Body of pancreas (tissue), 4 donors: ENCODE measurements around the gene ZNF772. TPM values are rescaled to one million over a fixed set of nuclear protein-coding genes. Genes with fewer than 3 reads are reported as not detected.

Experiments used
- ATAC-seq: fragments of 150-250 bp; one replicate; pipeline ENCODE4 v1.9.1; 2016
- DNase-seq, 4 donors: peaks; one replicate each; pipeline ENCODE4 v3.0.0-alpha.2; 2019
- H3K27ac ChIP-seq, 4 donors: fragments of 200-600 bp; sonication (generic); 1 replicate in 3 of 4; 2 replicates in 1 of 4; pipeline versions ENCODE4 v1.5.1 to v1.6.1; 2016 to 2019; ENCODE audit warnings: mild to moderate bottlenecking in 1 of 4, mixed read lengths in 1 of 4, moderate library complexity in 1 of 4
- H3K27me3 ChIP-seq, 2 donors: fragments of 200-600 bp; sonication (generic); one replicate each; pipeline ENCODE4 v1.6.0; 2016; ENCODE audit warnings: mild to moderate bottlenecking in 1 of 2
- H3K36me3 ChIP-seq, 2 donors: fragments of 200-600 bp; sonication (generic); replicated peaks in 1 of 2; 2 replicates each; pipeline ENCODE4 v1.5.1; 2016; ENCODE audit warnings: low read depth in 2 of 2; ENCODE audit not compliant: insufficient read depth in 1 of 2
- H3K4me1 ChIP-seq: fragments of 200-600 bp; sonication (generic); one replicate; pipeline ENCODE4 v1.6.0; 2016
- H3K4me3 ChIP-seq, 2 donors: fragments of 200-600 bp; sonication (generic); 1 replicate in 1 of 2; 2 replicates in 1 of 2; pipeline ENCODE4 v1.5.1; 2016 to 2019
- H3K9me3 ChIP-seq, 3 donors: fragments of 200-600 bp; sonication (generic); 1 replicate in 2 of 3; 2 replicates in 1 of 3; pipeline ENCODE4 v1.5.1; 2016
- CTCF ChIP-seq, 7 experiments: fragments of 450-650 bp in 4 of 7; fragments of 200-600 bp in 3 of 7; sonication (generic) in 3 of 7; IDR thresholded peaks; one replicate each; pipeline ENCODE4 v1.5.1; 2016 to 2019; ENCODE audit warnings: antibody characterized with exemption in 7 of 7
- POLR2A ChIP-seq, 3 donors: fragments of 450-650 bp; IDR thresholded peaks; one replicate each; pipeline ENCODE4 v1.6.1; 2016; ENCODE audit warnings: antibody characterized with exemption in 3 of 3, mild to moderate bottlenecking in 2 of 3
- WGBS, 2 donors: methylation state at CpG; one replicate each; pipeline ENCODE4 v1.1.5; 2017; 5-methylcytosine and 5-hydroxymethylcytosine counted together
- intact Hi-C: fragments of 100-400 bp; cut with DNase I; formaldehyde crosslinking; loops from one replicate; pipeline ENCODE4 v1.15.1; 2023
- total RNA-seq, 2 donors: library from RNA; depleted of rRNA; stranded (reverse); fragments of >200 nt; gene quantifications; one replicate each; pipeline ENCODE4 v1.1.0, GENCODE V29; 2016

ZNF772 gene
- total RNA-seq, 2 donors from 2014 or later: 2.9 to 7.9 TPM

GRCh38 chr19:57473646-57474045, 3.7 kb downstream of the ZNF772 start:
- intact Hi-C loops: no loop called here
- ATAC-seq: no peak
- no peak overlapping the region for H3K27ac ChIP-seq
- WGBS, 2 donors: 95 to 98% methylated on average over 4 of the region's 4 CpGs
- peaks cover 12 to 15% of the 10 kb centered on the region in 2 donors for H3K36me3 ChIP-seq
- no peak for DNase-seq
- no peak for TF ChIP-seq POLR2A (IDR thresholded peaks at IDR 0.05)
- no peak for TF ChIP-seq CTCF (IDR thresholded peaks at IDR 0.05)
- peaks cover 0 to 76% (median 9%) of the 10 kb centered on the region in 3 donors for H3K9me3 ChIP-seq
- H3K27me3 ChIP-seq: no peaks in the 10 kb centered on the region
- no peak overlapping the region for H3K4me3 ChIP-seq
- peaks cover 12% of the 10 kb centered on the region for H3K4me1 ChIP-seq

- no peaks in the 10 kb centered on the region for H3K27me3 ChIP-seq
- H3K4me1 ChIP-seq: no peaks in the 10 kb centered on the region
- WGBS, 2 donors: 90 to 95% methylated on average over 4 to 5 of the region's 5 CpGs
- DNase-seq (no peak), ATAC-seq (no peak)
- H3K4me3 ChIP-seq: no peak overlapping the region
- no peak overlapping the region for H3K27ac ChIP-seq
- peaks cover 0 to 3% of the 10 kb centered on the region in 2 donors for H3K36me3 ChIP-seq
- intact Hi-C loops: no loop called here
- H3K9me3 ChIP-seq: peaks cover 0 to 49% (median 2%) of the 10 kb centered on the region in 3 donors
- TF ChIP-seq POLR2A (IDR thresholded peaks at IDR 0.05): no peak
- no peak for TF ChIP-seq CTCF (IDR thresholded peaks at IDR 0.05)
These were observed 10.9 kb downstream of the ZNF772 start for GRCh38 chr19:57466489-57466888.

GRCh38 chr19:57465680-57466381, 11.5 kb downstream of the ZNF772 start:
- peaks cover 0 to 3% of the 10 kb centered on the region in 2 donors for H3K36me3 ChIP-seq
- H3K27ac ChIP-seq: no peak overlapping the region
- no peaks in the 10 kb centered on the region for H3K27me3 ChIP-seq
- intact Hi-C loops: no loop called here
- WGBS, 2 donors: 79 to 90% methylated on average over 5 of the region's 5 CpGs
- no peak for TF ChIP-seq POLR2A (IDR thresholded peaks at IDR 0.05)
- no peak for TF ChIP-seq CTCF (IDR thresholded peaks at IDR 0.05)
- H3K4me3 ChIP-seq: no peak overlapping the region
- no peaks in the 10 kb centered on the region for H3K4me1 ChIP-seq
- peaks cover 0 to 43% (median 2%) of the 10 kb centered on the region in 3 donors for H3K9me3 ChIP-seq
- DNase-seq: no peak
- ATAC-seq: no peak

- TF ChIP-seq POLR2A (IDR thresholded peaks at IDR 0.05) (no peak), CTCF (IDR thresholded peaks at IDR 0.05) (no peak)
- 82 to 90% methylated on average over 3 of the region's 3 CpGs for WGBS, 2 donors
- Histone ChIP-seq H3K9me3 (peaks cover 0 to 13% (median 0%) of the 10 kb centered on the region in 3 donors), H3K36me3 (no peaks in the 10 kb centered on the region), H3K27me3 (no peaks in the 10 kb centered on the region), H3K4me3 (no peak overlapping the region), H3K27ac (no peak overlapping the region), H3K4me1 (no peaks in the 10 kb centered on the region)
- no peak for ATAC-seq
- no peak for DNase-seq
- intact Hi-C loops: no loop called here
These were observed 25.1 kb downstream of the ZNF772 start for GRCh38 chr19:57452307-57452706.
